BLaER1 treated with 17β-estradiol and CSF1 and Interleukin-3, amounts not matched to agents 10 nM and 100 nM (cell line): Measurements from ENCODE around the gene NKX2-3.
A peak's percentile ranks its signal among the peaks of the same experiment; 100 is the strongest.

Source experiments
- H3K27ac ChIP-seq, 11 experiments: shearing (Covaris generic); formaldehyde crosslinking; 2 replicates each; pipeline ENCODE4 v1.8.1; 2022
- H3K27me3 ChIP-seq, 11 experiments: shearing (Covaris generic); formaldehyde crosslinking; 2 replicates each; pipeline ENCODE4 v1.8.1; 2022
- H3K36me3 ChIP-seq, 11 experiments: shearing (Covaris generic); formaldehyde crosslinking; 2 replicates each; pipeline ENCODE4 v1.8.1; 2022
- H3K4me1 ChIP-seq, 10 experiments: shearing (Covaris generic); formaldehyde crosslinking; 2 replicates each; pipeline ENCODE4 v1.8.1; 2022
- H3K4me2 ChIP-seq, 11 experiments: shearing (Covaris generic); formaldehyde crosslinking; 2 replicates each; pipeline ENCODE4 v1.8.1; 2022
- H3K4me3 ChIP-seq, 10 experiments: shearing (Covaris generic); formaldehyde crosslinking; 2 replicates each; pipeline ENCODE4 v1.8.1; 2022
- H3K9ac ChIP-seq, 11 experiments: shearing (Covaris generic); formaldehyde crosslinking; 2 replicates each; pipeline ENCODE4 v1.8.1; 2022
- H3K9me3 ChIP-seq, 11 experiments: shearing (Covaris generic); formaldehyde crosslinking; replicated peaks in 1 of 11; 2 replicates each; pipeline ENCODE4 v1.8.1; 2022
- H4K20me1 ChIP-seq, 11 experiments: shearing (Covaris generic); formaldehyde crosslinking; 2 replicates each; pipeline ENCODE4 v1.8.1; 2022
- Cebpa-rat ChIP-seq, 11 experiments: shearing (Covaris generic); IDR thresholded peaks; 2 replicates each; pipeline ENCODE4 v1.8.1; 2022

NKX2-3 gene

DNA sequence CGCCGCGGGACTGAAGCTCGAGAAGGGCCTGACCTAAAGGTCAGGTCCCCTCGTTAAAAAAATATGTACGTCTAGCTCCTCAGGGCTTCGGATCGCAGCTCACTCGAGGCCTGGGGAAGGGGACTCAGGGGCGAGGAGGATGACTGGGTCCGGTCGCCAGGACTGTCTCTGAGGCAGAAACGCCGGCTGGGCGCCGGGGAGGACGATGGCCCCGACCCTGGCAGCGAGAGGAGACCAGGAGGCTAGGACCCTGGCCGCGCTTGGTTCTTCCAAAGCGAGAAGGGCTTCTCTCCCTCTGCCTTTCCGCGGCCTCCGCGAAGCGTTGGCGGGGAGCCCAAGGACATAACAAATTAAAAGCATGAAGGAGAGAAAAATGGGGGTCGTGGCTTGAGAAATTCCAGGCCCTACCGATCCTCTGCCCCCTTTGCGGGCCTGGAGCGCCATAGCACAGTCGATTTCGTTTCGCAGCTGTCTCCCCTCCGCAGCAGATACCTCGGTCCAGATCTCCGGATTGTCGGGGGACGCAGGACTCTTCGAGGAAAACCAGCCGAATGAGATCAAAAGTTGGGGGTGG is 3.1 kb downstream of the NKX2-3 start:
- Histone ChIP-seq H3K4me1 (peaks cover 11 to 24% (median 20%) of the 10 kb centered on the region in 10 experiments), H3K9ac (no peak overlapping the region), H3K36me3 (no peaks in the 10 kb centered on the region), H3K27me3 (peaks cover 98 to 100% (median 100%) of the 10 kb centered on the region in 11 experiments), H3K9me3 (peaks cover 25 to 81% (median 34%) of the 10 kb centered on the region in 11 experiments), H4K20me1 (peaks cover 0 to 74% (median 47%) of the 10 kb centered on the region in 11 experiments; a peak in 16 of 22 replicates), H3K4me2 (peak overlapping the region in 1 of 11 experiments; percentile 60; a peak in 1 of 22 replicates), H3K4me3 (peak overlapping the region in 7 of 10 experiments; percentile 18 to 58 (median 40); a peak in 5 of 20 replicates), H3K27ac (no peak overlapping the region)
- TF ChIP-seq Cebpa-rat (IDR thresholded peaks at IDR 0.05): no peak

DNA sequence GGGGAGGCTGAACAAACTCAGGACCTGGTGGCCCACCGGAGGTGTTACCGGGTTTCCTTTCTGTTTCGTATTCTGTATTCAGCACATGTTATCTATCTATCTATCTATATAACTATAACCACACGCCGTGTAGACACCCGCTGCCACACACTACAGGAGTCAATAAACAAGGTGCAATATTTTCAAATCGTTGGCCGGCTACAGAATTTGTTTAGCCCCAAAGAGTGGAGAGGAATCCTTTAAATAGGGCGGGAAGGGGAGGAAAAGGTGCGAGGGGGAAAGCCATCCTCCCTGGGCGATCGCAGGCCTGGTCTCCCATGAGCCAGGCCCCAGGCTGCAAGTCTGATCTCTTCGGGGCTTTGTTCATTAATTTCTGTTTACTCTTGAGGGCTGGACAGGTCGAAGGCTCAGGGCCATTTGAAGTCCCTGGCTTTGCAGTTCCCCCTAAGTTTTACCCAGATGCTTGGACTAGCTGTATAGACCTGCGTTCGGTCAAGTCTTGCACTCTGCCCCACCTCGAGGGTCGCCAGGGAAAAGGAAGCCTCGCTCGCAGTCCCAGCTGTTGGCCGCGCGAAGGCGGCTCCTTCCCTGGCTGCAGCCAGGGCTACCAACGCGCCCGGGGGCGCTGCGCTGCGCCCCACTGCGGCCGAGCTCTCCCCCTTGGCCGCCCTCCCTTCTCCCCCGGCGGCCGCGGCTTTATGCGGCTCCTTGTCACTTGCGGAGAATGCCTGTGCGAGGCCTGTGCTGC is 3.8 kb downstream of the NKX2-3 start:
- Histone ChIP-seq H4K20me1 (peaks cover 0 to 68% (median 43%) of the 10 kb centered on the region in 11 experiments; a peak in 16 of 22 replicates), H3K4me3 (0 out of 20 replicates have a peak overlapping the region, but pooled peaks of 2 of the 10 experiments have one; percentile 7 to 36), H3K27me3 (peaks cover 98 to 100% (median 100%) of the 10 kb centered on the region in 11 experiments), H3K4me2 (no peak overlapping the region), H3K27ac (no peak overlapping the region), H3K4me1 (peaks cover 7 to 19% (median 14%) of the 10 kb centered on the region in 10 experiments; a peak in 17 of 20 replicates), H3K9ac (no peak overlapping the region), H3K36me3 (no peaks in the 10 kb centered on the region), H3K9me3 (peaks cover 25 to 76% (median 34%) of the 10 kb centered on the region in 11 experiments)
- TF ChIP-seq Cebpa-rat (IDR thresholded peaks at IDR 0.05): no peak

DNA sequence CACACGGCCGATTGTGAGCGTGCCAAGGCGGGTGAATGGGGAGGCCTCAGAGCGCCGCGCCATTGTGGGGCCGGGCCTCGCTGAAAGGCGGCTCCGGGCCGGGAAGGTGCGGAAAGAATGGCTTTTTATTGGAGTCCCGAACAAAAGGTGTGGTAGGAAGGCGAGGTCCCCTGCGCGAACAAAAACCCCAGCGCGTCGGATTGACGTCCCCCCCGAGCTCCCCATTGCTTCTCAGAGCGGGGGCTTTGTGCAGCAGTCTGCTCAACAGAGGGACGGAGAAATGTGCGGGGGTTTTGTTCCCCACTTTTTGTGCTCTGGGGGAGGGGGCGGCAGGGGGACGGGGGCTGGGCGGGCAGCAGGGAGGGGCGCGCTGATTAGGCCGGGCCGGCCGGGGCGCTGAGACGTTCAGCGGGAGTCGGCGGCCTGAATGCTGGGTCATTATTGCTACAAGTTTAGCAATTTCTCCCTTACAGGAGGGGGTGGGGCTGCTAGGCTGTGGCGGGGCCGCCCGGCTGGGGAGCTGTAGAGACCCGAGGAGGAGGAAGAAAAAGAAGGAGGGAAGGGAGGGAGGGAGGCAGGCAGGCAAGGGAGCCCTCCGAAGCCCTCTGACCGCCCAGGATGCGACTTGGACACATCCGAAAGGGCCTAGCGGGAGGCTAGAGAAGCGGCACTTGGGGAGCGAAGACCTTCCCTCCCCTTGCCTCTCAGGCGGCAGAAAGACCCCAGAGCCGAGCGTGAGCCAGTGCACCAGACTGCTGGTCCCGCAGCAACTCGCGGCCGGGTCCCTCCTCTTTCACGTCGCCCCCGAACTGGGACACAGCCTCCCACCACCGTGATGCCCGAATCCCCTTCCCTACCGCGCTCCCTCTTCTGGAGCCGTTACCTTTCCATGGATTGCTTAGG is 4.6 kb downstream of the NKX2-3 start:
- no peaks in the 10 kb centered on the region for H3K36me3 ChIP-seq
- H3K4me1 ChIP-seq: peaks cover 7 to 17% (median 12%) of the 10 kb centered on the region in 10 experiments; a peak in 17 of 20 replicates
- H3K27me3 ChIP-seq: peaks cover 98 to 100% (median 100%) of the 10 kb centered on the region in 11 experiments
- H3K4me3 ChIP-seq: no peak overlapping the region
- no peak overlapping the region for H3K27ac ChIP-seq
- peaks cover 25 to 67% (median 34%) of the 10 kb centered on the region in 11 experiments for H3K9me3 ChIP-seq
- no peak for TF ChIP-seq Cebpa-rat (IDR thresholded peaks at IDR 0.05)
- H3K4me2 ChIP-seq: no peak overlapping the region
- H4K20me1 ChIP-seq: peaks cover 0 to 60% (median 35%) of the 10 kb centered on the region in 11 experiments; a peak in 16 of 22 replicates
- H3K9ac ChIP-seq: no peak overlapping the region

DNA sequence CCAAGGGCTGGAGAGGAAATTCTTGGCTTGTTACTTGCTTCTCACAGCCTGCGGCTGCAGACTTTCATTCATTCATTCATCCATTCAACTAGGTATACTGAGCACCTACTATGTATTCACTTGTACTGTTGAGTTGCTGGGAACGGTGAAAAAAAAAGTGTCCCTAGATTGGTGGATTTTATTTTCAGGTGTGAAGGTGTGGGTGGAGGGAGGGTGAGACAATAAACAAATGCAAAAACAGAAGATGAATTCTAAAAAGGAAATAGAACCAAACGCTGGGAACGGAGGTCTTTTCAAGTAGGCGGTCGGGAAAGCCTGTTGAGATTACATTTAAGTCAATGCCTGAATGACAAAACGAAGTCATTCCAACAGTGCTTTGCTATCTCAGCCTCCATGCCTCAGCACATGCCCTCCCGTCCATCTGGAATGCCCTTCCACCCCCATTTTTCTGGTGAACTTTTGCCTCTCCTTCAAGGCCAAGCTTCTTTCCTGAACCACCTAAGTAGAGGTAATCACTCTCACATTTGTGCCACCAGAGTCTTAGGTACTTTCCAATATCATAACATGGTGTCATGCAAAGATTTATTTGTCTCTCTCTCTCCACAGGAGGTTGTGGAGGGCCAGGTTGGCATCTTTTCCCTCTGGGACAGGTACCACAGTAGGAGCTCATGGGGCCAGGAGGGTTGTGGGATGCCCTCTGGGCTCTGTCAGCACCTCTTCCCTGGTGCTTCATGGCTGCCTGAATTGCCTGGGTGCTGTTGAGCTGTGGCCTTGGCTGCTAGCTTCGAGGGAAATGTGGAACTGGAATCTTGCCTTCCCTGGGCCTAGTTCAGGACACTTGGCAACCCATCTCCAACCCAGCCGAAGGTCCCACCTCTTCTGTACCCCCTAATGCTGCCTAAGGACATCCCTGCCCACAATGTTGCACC is 5.5 kb downstream of the NKX2-3 start:
- peaks cover 0 to 9% (median 7%) of the 10 kb centered on the region in 10 experiments; a peak in 13 of 20 replicates for H3K4me1 ChIP-seq
- TF ChIP-seq Cebpa-rat (IDR thresholded peaks at IDR 0.05): no peak
- no peak overlapping the region for H3K27ac ChIP-seq
- H3K4me2 ChIP-seq: no peak overlapping the region
- peaks cover 97 to 100% (median 100%) of the 10 kb centered on the region in 11 experiments for H3K27me3 ChIP-seq
- H4K20me1 ChIP-seq: peaks cover 0 to 52% (median 28%) of the 10 kb centered on the region in 11 experiments; a peak in 16 of 22 replicates
- H3K9ac ChIP-seq: no peak overlapping the region
- no peak overlapping the region for H3K4me3 ChIP-seq
- peaks cover 25 to 63% (median 34%) of the 10 kb centered on the region in 11 experiments for H3K9me3 ChIP-seq
- H3K36me3 ChIP-seq: no peaks in the 10 kb centered on the region

DNA sequence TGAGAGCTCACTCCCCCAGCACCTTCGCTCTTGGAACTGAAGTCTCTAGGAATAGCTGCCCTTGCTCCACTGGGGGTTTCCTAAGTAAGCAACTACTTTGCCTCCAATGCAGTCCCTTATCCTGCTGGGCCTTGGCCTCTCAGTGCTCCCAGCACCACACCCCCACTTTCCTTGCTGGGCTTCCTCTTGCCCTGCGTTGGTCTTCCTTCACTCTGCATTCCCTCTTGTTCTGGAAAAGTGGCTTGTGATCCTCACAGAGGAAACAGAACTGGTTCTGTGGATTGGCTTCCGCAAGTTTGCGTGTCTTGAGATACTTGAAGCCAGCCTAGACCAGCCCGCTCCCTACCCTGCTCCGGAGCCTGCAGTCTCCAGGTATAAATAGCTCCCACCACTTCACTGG is 6.4 kb downstream of the NKX2-3 start:
- no peak for TF ChIP-seq Cebpa-rat (IDR thresholded peaks at IDR 0.05)
- Histone ChIP-seq H3K4me3 (no peak overlapping the region), H3K9ac (no peak overlapping the region), H3K4me2 (no peak overlapping the region), H3K27me3 (peaks cover 88 to 100% (median 95%) of the 10 kb centered on the region in 11 experiments), H3K36me3 (no peaks in the 10 kb centered on the region), H3K27ac (no peak overlapping the region), H3K4me1 (peaks cover 0 to 9% (median 7%) of the 10 kb centered on the region in 10 experiments; a peak in 13 of 20 replicates), H4K20me1 (peaks cover 0 to 43% (median 19%) of the 10 kb centered on the region in 11 experiments; a peak in 16 of 22 replicates), H3K9me3 (peaks cover 25 to 55% (median 30%) of the 10 kb centered on the region in 11 experiments)

DNA sequence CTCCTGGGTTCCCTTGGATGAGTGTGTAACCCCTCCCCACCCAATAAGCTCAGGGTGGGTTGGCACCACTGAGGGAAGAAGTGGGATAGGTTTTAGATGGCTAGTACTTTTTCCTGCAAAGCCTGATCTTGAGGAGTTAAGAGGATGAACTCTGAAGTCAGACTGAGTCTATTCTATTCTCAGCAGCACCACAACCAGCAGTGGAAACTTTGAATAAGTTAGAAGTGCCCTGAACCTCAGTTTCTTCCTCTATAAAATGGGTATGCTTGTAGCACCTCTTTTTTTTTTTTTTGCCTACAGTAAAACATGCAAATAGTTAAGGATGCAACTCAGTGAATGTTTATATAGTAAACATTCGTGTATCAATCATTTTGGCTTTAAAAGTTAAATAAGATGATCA is 7.1 kb downstream of the NKX2-3 start:
- peaks cover 22 to 48% (median 27%) of the 10 kb centered on the region in 11 experiments for H3K9me3 ChIP-seq
- no peak overlapping the region for H3K9ac ChIP-seq
- H3K27me3 ChIP-seq: peaks cover 82 to 97% (median 92%) of the 10 kb centered on the region in 11 experiments
- no peak overlapping the region for H3K4me2 ChIP-seq
- no peak for TF ChIP-seq Cebpa-rat (IDR thresholded peaks at IDR 0.05)
- peaks cover 0 to 5% (median 4%) of the 10 kb centered on the region in 10 experiments; a peak in 13 of 20 replicates for H3K4me1 ChIP-seq
- no peak overlapping the region for H3K27ac ChIP-seq
- H3K4me3 ChIP-seq: no peak overlapping the region
- no peaks in the 10 kb centered on the region for H3K36me3 ChIP-seq
- H4K20me1 ChIP-seq: peaks cover 0 to 40% (median 13%) of the 10 kb centered on the region in 11 experiments; a peak in 16 of 22 replicates

DNA sequence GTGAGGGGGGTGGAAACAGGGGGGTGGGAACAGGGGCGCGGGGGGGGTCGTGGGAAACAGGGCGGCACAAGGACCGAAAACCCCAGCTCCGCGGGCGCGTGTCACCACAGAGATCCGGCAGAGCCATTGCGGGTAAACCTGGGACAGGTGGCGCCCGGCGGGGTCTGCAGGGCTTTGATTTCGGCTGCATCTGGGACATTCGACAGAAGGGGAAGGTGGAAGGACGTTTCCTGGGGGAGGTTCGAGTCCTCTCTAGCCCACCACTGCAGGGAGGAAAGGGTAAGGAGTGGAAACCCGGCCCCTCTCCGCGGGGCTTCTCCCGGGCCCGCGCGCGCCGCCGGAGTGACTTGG is 7.5 kb downstream of the NKX2-3 start:
- H3K9ac ChIP-seq: no peak overlapping the region
- H3K4me2 ChIP-seq: no peak overlapping the region
- no peak overlapping the region for H3K4me3 ChIP-seq

More for the DNA sequence above, 7.5 kb downstream of the NKX2-3 start:
- peaks cover 77 to 93% (median 87%) of the 10 kb centered on the region in 11 experiments for H3K27me3 ChIP-seq
- H3K9me3 ChIP-seq: peaks cover 17 to 43% (median 23%) of the 10 kb centered on the region in 11 experiments
- H3K36me3 ChIP-seq: no peaks in the 10 kb centered on the region
- H3K4me1 ChIP-seq: peaks cover 0 to under 1% (median 0%) of the 10 kb centered on the region in 10 experiments; a peak in 1 of 20 replicates
- H4K20me1 ChIP-seq: peaks cover 0 to 35% (median 8%) of the 10 kb centered on the region in 11 experiments; a peak in 15 of 22 replicates
- no peak overlapping the region for H3K27ac ChIP-seq
- no peak for TF ChIP-seq Cebpa-rat (IDR thresholded peaks at IDR 0.05)
